ENCODE data around the gene KLK8.

KLK8 gene

GRCh38 chr19:50959731-50960500 is 41.5 kb downstream of the KLK8 start:
- no peaks in the 10 kb centered on the region for H3K36me3 ChIP-seq
- H3K27me3 ChIP-seq = no peaks in the 10 kb centered on the region
- no peaks in the 10 kb centered on the region for H3K9me3 ChIP-seq
- H3K27ac ChIP-seq = no peak overlapping the region
- TF ChIP-seq CTCF (IDR thresholded peaks at IDR 0.05) = no peak
- H3K4me3 ChIP-seq (ENCODE audit: low read depth in 1 of 2, low read length in 1 of 2) = no peak overlapping the region
- H3K4me1 ChIP-seq (ENCODE audit: control insufficient read depth in 1 of 2, insufficient read depth in 1 of 2, low read depth in 1 of 2, low read length in 1 of 2) = no peaks in the 10 kb centered on the region

GRCh38 chr19:50957587-50957986 is 43.8 kb downstream of the KLK8 start:
- Histone ChIP-seq H3K9me3 (no peaks in the 10 kb centered on the region), H3K4me3 (ENCODE audit: low read depth in 1 of 2, low read length in 1 of 2) (no peak overlapping the region)
- no peak for TF ChIP-seq CTCF (IDR thresholded peaks at IDR 0.05)

GRCh38 chr19:50952910-50953309 is 48.5 kb downstream of the KLK8 start, which contains the start of gene KLK5:
Gene KLK5, minus strand, starts transcription at chr19:50953038. Its CDS starts 381 bp downstream, at chr19:50952657.
- Histone ChIP-seq H3K9me3 (no peaks in the 10 kb centered on the region), H3K4me3 (ENCODE audit: low read depth in 1 of 2, low read length in 1 of 2) (no peak within 1 kb of the TSS), H3K4me1 (ENCODE audit: control insufficient read depth in 1 of 2, insufficient read depth in 1 of 2, low read depth in 1 of 2, low read length in 1 of 2) (no peaks in the 10 kb centered on the region), H3K27ac (no peak within 1 kb of the TSS), H3K36me3 (no peaks in the 10 kb centered on the region), H3K27me3 (peaks cover 8% of the 10 kb centered on the region)
- no peak for TF ChIP-seq CTCF (IDR thresholded peaks at IDR 0.05)

More at GRCh38 chr19:50957587-50957986, 43.8 kb downstream of the KLK8 start:
- no peaks in the 10 kb centered on the region for H3K36me3 ChIP-seq
- H3K27ac ChIP-seq = no peak overlapping the region
- H3K4me1 ChIP-seq (ENCODE audit: control insufficient read depth in 1 of 2, insufficient read depth in 1 of 2, low read depth in 1 of 2, low read length in 1 of 2) = no peaks in the 10 kb centered on the region
- peaks cover 7% of the 10 kb centered on the region for H3K27me3 ChIP-seq

- no peak overlapping the region for H3K4me3 ChIP-seq (ENCODE audit: low read depth in 1 of 2, low read length in 1 of 2)
- peaks cover 8% of the 10 kb centered on the region for H3K27me3 ChIP-seq
- no peaks in the 10 kb centered on the region for H3K36me3 ChIP-seq
- no peak for TF ChIP-seq CTCF (IDR thresholded peaks at IDR 0.05)
- H3K27ac ChIP-seq = no peak overlapping the region
- no peaks in the 10 kb centered on the region for H3K4me1 ChIP-seq (ENCODE audit: control insufficient read depth in 1 of 2, insufficient read depth in 1 of 2, low read depth in 1 of 2, low read length in 1 of 2)
- H3K9me3 ChIP-seq = no peaks in the 10 kb centered on the region
Observed at GRCh38 chr19:50949861-50950260, 51.5 kb downstream of the KLK8 start.

- no peak for TF ChIP-seq CTCF (IDR thresholded peaks at IDR 0.05)
- no peaks in the 10 kb centered on the region for H3K36me3 ChIP-seq
- H3K27me3 ChIP-seq = no peaks in the 10 kb centered on the region
- H3K9me3 ChIP-seq = no peaks in the 10 kb centered on the region
- H3K4me3 ChIP-seq (ENCODE audit: low read depth in 1 of 2, low read length in 1 of 2) = no peak overlapping the region
- no peak overlapping the region for H3K27ac ChIP-seq
- H3K4me1 ChIP-seq (ENCODE audit: control insufficient read depth in 1 of 2, insufficient read depth in 1 of 2, low read depth in 1 of 2, low read length in 1 of 2) = no peaks in the 10 kb centered on the region
Observed at GRCh38 chr19:50947123-50947522, 54.3 kb downstream of the KLK8 start.

Data from neutrophil (primary cell).